GM19239 (cell line): ENCODE results near the gene UPK3BL2.
"Not testable (repeated sequence)": the region's sequence is repeated elsewhere in the genome, so short reads cannot be mapped to it uniquely, and the experiment has no call there.

Source experiments
- DNase-seq: peaks from one replicate; pipeline ENCODE4 v3.0.0; 2011; ENCODE audit warnings: low spot score; ENCODE audit not compliant: insufficient read length
- FAIRE-seq: peaks from 2 replicates; lab custom pipeline; 2011; peaks lifted over from hg19 to GRCh38; lab: Jason Lieb, UNC

The UPK3BL2 gene

GRCh38 chr7:102535062-102535615 lies 8.4 kb downstream of the UPK3BL2 start:
- not testable (repeated sequence) for FAIRE-seq, DNase-seq

- FAIRE-seq, DNase-seq: not testable (repeated sequence)
Measured at GRCh38 chr7:102532127-102532526, 11.4 kb downstream of the UPK3BL2 start.

- FAIRE-seq: not testable (repeated sequence)
Measured at GRCh38 chr7:102531583-102531982, 11.9 kb downstream of the UPK3BL2 start.

GRCh38 chr7:102527822-102528793 lies 15.4 kb downstream of the UPK3BL2 start:
- not testable (repeated sequence) for FAIRE-seq, DNase-seq

More at GRCh38 chr7:102531583-102531982, 11.9 kb downstream of the UPK3BL2 start:
- DNase-seq: not testable (repeated sequence)

- not testable (repeated sequence) for FAIRE-seq, DNase-seq
Measured at GRCh38 chr7:102527182-102527581, 16.3 kb downstream of the UPK3BL2 start.

- not testable (repeated sequence) for FAIRE-seq, DNase-seq
Measured at GRCh38 chr7:102524803-102525202, 18.7 kb downstream of the UPK3BL2 start.

GRCh38 chr7:102520797-102521196 lies 22.7 kb downstream of the UPK3BL2 start:
- not testable (repeated sequence) for FAIRE-seq, DNase-seq

- FAIRE-seq: peak; percentile 48
- DNase-seq: not testable (repeated sequence)
Measured at GRCh38 chr7:102517550-102518147, 25.8 kb downstream of the UPK3BL2 start, which contains the start of gene RASA4B. TSS of gene RASA4B (minus strand) at chr7:102517777. CDS start at chr7:102517710, 67 bp downstream.

- DNase-seq: not testable (repeated sequence)
- FAIRE-seq: peak; percentile 74
Measured at GRCh38 chr7:102516951-102517350, 26.5 kb downstream of the UPK3BL2 start.

- FAIRE-seq, DNase-seq: not testable (repeated sequence)
Measured at GRCh38 chr7:102515889-102516288, 27.6 kb downstream of the UPK3BL2 start.

- peak; percentile 100 for FAIRE-seq
Measured at GRCh38 chr7:102514881-102515721, 28.4 kb downstream of the UPK3BL2 start.

GRCh38 chr7:102512642-102513221 lies 30.8 kb downstream of the UPK3BL2 start:
- FAIRE-seq, DNase-seq: not testable (repeated sequence)

More at GRCh38 chr7:102514881-102515721, 28.4 kb downstream of the UPK3BL2 start:
- DNase-seq: not testable (repeated sequence)

GRCh38 chr7:102511860-102512522 lies 31.5 kb downstream of the UPK3BL2 start:
- not testable (repeated sequence) for DNase-seq
- FAIRE-seq: peak; percentile 93

GRCh38 chr7:102510575-102510974 lies 32.9 kb downstream of the UPK3BL2 start:
- not testable (repeated sequence) for DNase-seq, FAIRE-seq

- FAIRE-seq, DNase-seq: not testable (repeated sequence)
Measured at GRCh38 chr7:102507410-102508088, 35.9 kb downstream of the UPK3BL2 start.

GRCh38 chr7:102505298-102506185 lies 38.0 kb downstream of the UPK3BL2 start:
- DNase-seq, FAIRE-seq: not testable (repeated sequence)

GRCh38 chr7:102503141-102503540 lies 40.4 kb downstream of the UPK3BL2 start:
- FAIRE-seq, DNase-seq: not testable (repeated sequence)
